Activated T-helper 1 cell treated with anti-CD3 and anti-CD28 coated beads, Interleukin-2, amount 50 U/mL, for 16 hours (primary cell): Measurements from ENCODE around the gene HSF2.
A peak's percentile ranks its signal among the peaks of the same experiment; 100 is the strongest.
"Not testable (repeated sequence)": the region's sequence is repeated elsewhere in the genome, so short reads cannot be mapped to it uniquely, and the experiment has no call there.

Experiments used
- DNase-seq, 2 donors: peaks; one replicate each; pipeline ENCODE4 v3.0.0-alpha.2; 2020; ENCODE audit warnings: low read depth in 1 of 2, low spot score in 1 of 2

HSF2 gene

DNA sequence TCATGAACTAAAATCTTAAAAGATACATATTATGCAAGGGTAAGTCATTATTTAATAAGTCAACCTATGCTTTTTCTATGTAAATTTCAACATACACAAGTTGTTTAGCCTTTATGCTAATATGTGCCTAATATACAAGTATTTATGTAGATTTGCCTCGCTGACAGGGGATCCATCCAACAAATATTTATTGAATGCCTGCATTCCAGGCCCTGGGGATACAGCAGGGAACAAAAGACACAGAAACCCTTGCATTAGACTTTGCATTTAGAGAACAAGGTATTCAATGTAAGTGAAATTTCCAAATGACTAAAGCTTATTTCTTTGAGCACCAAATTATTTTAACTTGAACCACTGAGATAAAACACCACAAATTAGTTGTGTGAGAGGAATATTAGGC lies 53.1 kb downstream of the HSF2 start:
- no peak for DNase-seq

DNA sequence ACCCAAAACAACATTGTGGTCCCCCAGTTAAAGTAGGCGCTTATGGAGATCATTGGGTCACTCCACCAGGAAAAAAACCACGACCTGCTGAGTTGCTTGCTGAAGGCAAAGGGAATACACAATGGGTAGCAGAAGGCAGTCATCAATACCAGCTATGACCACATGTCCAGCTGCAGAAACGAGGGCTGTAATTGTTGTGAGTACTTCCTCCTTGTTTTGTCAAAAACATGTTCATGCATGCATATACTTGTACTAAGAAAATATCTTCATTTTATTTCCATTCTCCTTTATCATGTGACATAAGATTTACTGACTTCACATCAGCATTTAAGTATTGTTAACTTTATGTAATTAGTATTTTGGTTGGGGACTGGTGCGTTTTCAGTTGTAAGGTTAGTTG lies 55.2 kb downstream of the HSF2 start:
- DNase-seq, result no peak

DNA sequence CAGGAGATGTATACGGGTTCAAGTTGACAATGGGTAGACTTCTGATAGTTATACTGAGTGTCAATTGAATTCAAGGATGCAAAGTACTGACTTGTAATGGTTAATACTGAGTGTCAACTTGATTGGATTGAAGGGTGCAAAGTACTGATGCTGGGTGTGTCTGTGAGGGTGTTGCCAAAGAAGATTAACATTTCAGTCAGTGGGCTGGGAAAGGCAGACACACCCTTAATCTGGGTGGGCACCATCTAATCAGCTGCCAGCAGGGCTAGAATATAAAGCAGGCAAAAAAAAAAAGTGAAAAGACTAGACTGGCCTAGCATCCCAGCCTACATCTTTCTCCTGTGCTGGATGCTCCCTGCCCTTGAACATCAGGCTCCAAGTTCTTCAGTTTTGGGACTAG lies 55.7 kb downstream of the HSF2 start:
- DNase-seq, result not testable (repeated sequence)

DNA sequence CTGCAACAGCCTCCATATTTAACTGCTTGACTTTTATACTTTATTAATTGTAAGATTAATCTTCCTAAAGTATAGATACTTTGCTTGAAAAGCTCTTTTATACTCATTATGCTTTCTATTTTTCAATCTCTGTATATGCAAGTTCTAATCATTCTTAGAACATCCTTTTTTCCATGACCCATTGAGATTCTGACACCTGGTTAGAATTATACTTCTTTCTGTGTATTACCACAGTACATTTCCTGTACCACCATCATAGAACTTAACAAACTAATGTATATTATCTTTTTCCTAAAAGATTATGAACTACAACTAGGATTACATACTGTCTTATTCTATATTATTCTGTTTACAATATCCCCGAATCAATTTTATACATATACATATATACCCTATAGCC lies 58.6 kb downstream of the HSF2 start:
- no peak for DNase-seq

DNA sequence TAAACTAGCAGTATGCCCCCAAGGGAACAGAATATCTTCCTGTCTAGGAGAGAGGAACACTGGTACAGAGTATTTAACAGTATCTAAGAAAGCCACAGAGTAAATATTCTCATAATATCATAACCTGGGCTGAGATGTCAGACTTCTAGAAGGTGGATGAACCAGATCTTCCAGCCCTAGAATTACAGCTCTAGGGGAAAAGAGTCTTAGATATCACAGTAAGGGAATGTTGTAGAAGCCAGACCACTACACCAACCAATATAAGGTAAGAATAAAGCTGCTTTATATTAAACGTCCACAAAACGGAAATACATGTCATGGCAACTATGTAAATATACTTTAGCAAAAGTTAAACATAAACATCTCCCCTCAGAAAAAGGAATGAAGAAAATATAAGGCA lies 59.8 kb downstream of the HSF2 start:
- no peak for DNase-seq

DNA sequence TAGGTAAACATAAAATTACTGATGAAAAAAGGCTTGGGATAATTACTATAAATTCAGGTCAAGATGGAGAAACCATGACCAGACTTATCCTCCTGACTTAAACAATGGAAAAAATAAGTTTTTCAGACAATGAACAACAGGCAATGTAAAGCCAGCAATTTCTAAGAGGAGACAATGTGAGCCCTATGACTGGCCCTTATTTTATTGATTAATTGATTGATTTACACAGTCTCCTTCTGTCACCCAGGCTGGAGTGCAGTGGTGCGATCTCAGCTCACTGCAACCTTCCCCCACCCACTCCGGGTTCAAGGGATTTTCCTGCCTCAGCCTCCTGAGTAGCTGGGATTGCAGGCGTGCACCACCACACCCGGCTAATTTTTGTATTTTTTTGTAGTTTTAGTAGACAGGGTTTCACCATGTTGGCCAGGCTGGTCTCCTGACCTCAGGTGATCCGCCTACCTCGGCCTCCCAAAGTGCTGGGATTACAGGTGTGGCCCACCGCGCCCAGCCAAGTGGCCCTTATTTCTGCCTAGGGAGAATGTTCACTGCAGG lies 60.5 kb downstream of the HSF2 start:
- not testable (repeated sequence) for DNase-seq

DNA sequence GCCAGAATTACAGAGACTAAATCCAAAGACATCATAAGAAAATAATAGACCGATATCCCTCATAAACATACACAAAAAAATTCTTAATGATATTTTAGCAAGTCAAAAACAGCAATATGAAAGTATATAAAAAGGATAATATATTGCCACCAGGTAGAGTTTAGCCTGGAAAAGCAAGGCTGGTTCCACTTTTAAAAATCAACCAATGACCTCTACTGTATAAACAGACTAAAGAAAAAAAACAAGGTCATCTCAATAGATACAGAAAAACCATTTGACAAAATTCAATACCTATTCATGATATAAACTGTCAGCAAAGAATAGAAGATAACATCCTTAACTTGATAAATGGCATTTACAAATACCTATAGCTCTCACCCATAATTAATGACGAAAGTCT lies 62.4 kb downstream of the HSF2 start:
- DNase-seq, result no peak

DNA sequence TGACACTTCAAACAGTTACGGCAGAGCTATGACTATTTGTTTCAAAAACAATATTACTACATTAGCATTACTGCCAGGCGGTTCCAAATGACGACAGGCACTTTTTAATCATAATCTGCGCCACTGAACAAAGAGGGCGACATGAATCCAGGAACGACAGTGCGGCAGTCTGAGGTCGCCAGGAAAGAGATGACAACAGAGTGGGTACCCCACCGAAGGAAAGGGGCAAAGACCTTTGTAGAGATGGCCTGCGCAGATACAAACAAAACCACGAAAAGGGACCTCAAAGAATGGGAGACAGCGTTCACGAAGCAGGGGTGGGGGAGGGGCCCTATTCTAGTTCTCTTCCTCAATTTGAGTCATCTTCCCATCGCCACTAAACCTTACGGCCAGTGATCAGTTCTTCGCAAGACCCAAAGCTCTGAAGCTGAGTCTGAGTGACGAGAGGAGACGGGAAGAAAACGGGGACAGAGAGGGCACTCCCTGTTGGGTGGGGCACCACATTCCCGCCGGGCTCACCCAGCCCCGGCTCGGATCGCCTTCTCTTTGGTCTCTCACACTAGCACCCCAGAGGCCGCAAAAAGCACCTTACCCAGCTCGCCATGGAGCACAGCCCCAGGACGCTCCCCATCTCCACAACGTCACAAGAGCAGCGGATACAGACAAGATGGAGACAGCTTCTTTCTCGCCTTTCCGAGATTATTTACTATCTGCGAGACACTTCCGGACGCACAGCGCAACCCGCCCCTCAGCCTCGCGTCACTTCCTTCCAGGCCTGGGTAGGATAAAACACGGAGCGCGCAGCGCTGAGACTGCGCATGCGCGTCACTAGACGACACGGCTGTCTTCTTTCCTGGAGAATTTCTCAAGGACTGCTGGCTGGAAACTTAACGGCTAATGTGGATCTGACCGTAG lies 71.9 kb downstream of the HSF2 start, which contains the start of gene SERINC1:
Gene SERINC1, minus strand, starts transcription at position 701 of the 915 bp plus-strand sequence. Its CDS starts 70 bp downstream, at position 631.
- peak; percentile 81 to 87 for DNase-seq

DNA sequence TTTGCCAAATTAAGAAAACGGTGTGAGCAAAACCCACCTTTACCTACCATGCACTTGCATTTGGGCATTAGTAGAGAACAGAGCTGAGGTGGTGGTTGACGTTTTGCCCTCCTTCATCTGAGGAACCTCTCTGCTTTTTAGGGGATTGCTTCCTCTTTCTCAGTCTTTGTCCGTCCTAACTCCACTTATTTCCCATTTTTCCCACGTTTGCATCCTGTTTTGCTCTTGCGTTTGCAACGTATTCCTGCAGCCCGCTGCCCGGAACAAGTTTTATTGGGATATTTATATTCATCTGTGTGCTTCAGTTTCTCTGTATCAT lies 72.5 kb downstream of the HSF2 start:
- no peak for DNase-seq

DNA sequence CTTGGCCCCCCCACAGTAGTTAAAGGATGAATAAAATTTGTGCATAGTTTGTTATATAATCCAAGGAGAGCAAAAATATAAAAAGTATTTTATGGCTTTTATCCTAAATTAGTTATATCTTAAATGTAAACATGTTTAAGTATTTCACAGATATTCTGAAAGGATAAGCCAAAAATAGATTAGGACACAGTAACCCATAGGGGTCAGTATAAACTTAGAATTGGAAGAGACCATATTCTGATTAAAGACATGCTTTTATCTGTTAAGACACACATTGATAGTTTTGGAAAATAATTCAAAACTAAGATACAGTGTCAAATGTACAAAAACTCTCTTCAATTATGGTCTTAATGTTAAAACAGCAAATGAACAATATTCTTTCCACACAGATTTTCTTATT lies 76.7 kb downstream of the HSF2 start:
- DNase-seq, result no peak

DNA sequence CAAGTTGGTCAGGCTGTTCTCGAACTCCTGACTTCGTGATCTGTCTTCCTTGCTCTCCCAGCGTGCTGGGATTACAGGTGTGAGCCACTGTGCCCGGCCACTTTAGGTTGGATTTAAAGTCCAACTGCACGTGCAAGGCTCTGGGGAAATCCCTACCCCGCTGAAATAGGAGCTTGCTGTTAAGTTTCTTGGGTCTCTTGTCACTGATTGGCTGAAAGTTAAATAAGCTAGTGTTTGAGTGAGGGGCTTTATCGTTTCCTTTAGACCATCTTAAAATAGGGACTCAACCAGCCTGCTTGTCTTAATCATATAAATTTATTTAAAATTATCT lies 83.3 kb downstream of the HSF2 start:
- no peak for DNase-seq
